Smooth muscle cell (in vitro differentiated cells): ENCODE data around the gene ELP4. TPM values are rescaled to one million over a fixed set of nuclear protein-coding genes. Genes with fewer than 3 reads are reported as not detected.

Experiments
- DNase-seq: peaks from one replicate; lab custom pipeline; 2025; ENCODE audit not compliant: unreplicated experiment; lab: John Stamatoyannopoulos, UW
- H2AFZ ChIP-seq: fragments of 200-600 bp; sonication (generic); 2 replicates; pipeline ENCODE4 v1.6.0; 2016; ENCODE audit warnings: antibody characterized with exemption, low read depth, mild to moderate bottlenecking
- H3F3A ChIP-seq: fragments of 200-600 bp; sonication (generic); 2 replicates; pipeline ENCODE4 v1.6.0; 2017; ENCODE audit warnings: antibody characterized with exemption, low read depth
- H3K27ac ChIP-seq: fragments of 200-600 bp; sonication (generic); 2 replicates; pipeline ENCODE4 v1.5.1; 2016; ENCODE audit warnings: low read depth, mild to moderate bottlenecking
- H3K27me3 ChIP-seq: fragments of 200-600 bp; sonication (generic); 2 replicates; pipeline ENCODE4 v1.6.1; 2016; ENCODE audit warnings: low read depth, mild to moderate bottlenecking
- H3K36me3 ChIP-seq: fragments of 200-600 bp; sonication (generic); 2 replicates; pipeline ENCODE4 v1.5.1; 2016; ENCODE audit warnings: low read depth
- H3K4me1 ChIP-seq: fragments of 200-600 bp; sonication (generic); 2 replicates; pipeline ENCODE4 v1.5.1; 2016; ENCODE audit warnings: low read depth
- H3K4me2 ChIP-seq: fragments of 200-600 bp; sonication (generic); 2 replicates; pipeline ENCODE4 v1.6.0; 2016; ENCODE audit warnings: mild to moderate bottlenecking
- H3K4me3 ChIP-seq: fragments of 200-600 bp; sonication (generic); 2 replicates; pipeline ENCODE4 v1.5.1; 2016; ENCODE audit warnings: mild to moderate bottlenecking
- H3K79me2 ChIP-seq: fragments of 200-600 bp; sonication (generic); 2 replicates; pipeline ENCODE4 v1.6.0; 2016; ENCODE audit warnings: low read depth, mild to moderate bottlenecking
- H3K9ac ChIP-seq: fragments of 200-600 bp; sonication (generic); 2 replicates; pipeline ENCODE4 v1.6.0; 2016; ENCODE audit warnings: low read depth
- H3K9me3 ChIP-seq: fragments of 200-600 bp; sonication (generic); replicated peaks from 2 replicates; pipeline ENCODE4 v1.5.1; 2016; ENCODE audit warnings: low read depth
- H4K20me1 ChIP-seq: fragments of 200-600 bp; sonication (generic); 2 replicates; pipeline ENCODE4 v1.6.0; 2016; ENCODE audit warnings: low read depth
- WGBS: methylation state at CpG from one replicate; pipeline ENCODE4 v1.1.7; 2016; ENCODE audit warnings: low lambda C conversion rate; 5-methylcytosine and 5-hydroxymethylcytosine counted together
- polyA plus RNA-seq: library from polyadenylated mRNA; unstranded; fragments of >200 nt; fragmentation: Nextera tagmentation; extraction: Ambion mirVana; gene quantifications from 2 replicates; pipeline ENCODE4 v1.2.1, GENCODE V29; 2016
- total RNA-seq: library from RNA; depleted of rRNA; stranded (reverse); fragments of >200 nt; gene quantifications from 2 replicates; pipeline ENCODE4 v1.2.3, GENCODE V29; 2014
- TF ChIP-seq, protein P1 (sequence below): fragments of 200-600 bp; sonication (generic); IDR thresholded peaks from 2 replicates; pipeline ENCODE4 v1.5.1; 2017; ENCODE audit warnings: borderline replicate concordance, mild to moderate bottlenecking, antibody characterized with exemption; ENCODE audit not compliant: insufficient read depth, poor library complexity, severe bottlenecking

The ELP4 gene
- total and polyA plus RNA-seq, 2 experiments from 2014 or later = 19.5 to 28.4 TPM

- Histone ChIP-seq H3K9ac (no peak overlapping the region), H3F3A (no peaks in the 10 kb centered on the region), H3K27ac (no peak overlapping the region), H3K9me3 (no peaks in the 10 kb centered on the region), H3K79me2 (no peaks in the 10 kb centered on the region), H3K36me3 (no peaks in the 10 kb centered on the region), H3K4me2 (no peak overlapping the region), H2AFZ (no peak overlapping the region), H3K27me3 (no peaks in the 10 kb centered on the region), H4K20me1 (no peaks in the 10 kb centered on the region), H3K4me1 (peaks cover 32% of the 10 kb centered on the region), H3K4me3 (no peak overlapping the region)
- DNase-seq = no peak
- 99% methylated on average over 3 of the region's 3 CpGs for WGBS
- TF ChIP-seq, protein P1, sequence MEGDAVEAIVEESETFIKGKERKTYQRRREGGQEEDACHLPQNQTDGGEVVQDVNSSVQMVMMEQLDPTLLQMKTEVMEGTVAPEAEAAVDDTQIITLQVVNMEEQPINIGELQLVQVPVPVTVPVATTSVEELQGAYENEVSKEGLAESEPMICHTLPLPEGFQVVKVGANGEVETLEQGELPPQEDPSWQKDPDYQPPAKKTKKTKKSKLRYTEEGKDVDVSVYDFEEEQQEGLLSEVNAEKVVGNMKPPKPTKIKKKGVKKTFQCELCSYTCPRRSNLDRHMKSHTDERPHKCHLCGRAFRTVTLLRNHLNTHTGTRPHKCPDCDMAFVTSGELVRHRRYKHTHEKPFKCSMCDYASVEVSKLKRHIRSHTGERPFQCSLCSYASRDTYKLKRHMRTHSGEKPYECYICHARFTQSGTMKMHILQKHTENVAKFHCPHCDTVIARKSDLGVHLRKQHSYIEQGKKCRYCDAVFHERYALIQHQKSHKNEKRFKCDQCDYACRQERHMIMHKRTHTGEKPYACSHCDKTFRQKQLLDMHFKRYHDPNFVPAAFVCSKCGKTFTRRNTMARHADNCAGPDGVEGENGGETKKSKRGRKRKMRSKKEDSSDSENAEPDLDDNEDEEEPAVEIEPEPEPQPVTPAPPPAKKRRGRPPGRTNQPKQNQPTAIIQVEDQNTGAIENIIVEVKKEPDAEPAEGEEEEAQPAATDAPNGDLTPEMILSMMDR = no peak
Measured at GRCh38 chr11:31607914-31608313, 98.3 kb downstream of the ELP4 start.

GRCh38 chr11:31608995-31609394 lies 99.4 kb downstream of the ELP4 start:
- H4K20me1 ChIP-seq = no peaks in the 10 kb centered on the region
- H3K4me2 ChIP-seq = no peak overlapping the region
- H3K27ac ChIP-seq = no peak overlapping the region
- H2AFZ ChIP-seq = no peak overlapping the region
- 96% methylated on average over 8 of the region's 8 CpGs for WGBS
- H3K36me3 ChIP-seq = no peaks in the 10 kb centered on the region
- H3K27me3 ChIP-seq = no peaks in the 10 kb centered on the region
- H3K9ac ChIP-seq = no peak overlapping the region
- no peaks in the 10 kb centered on the region for H3K79me2 ChIP-seq
- DNase-seq = no peak
- no peak overlapping the region for H3K4me3 ChIP-seq
- H3F3A ChIP-seq = no peaks in the 10 kb centered on the region
- TF ChIP-seq, protein P1 = no peak
- no peaks in the 10 kb centered on the region for H3K9me3 ChIP-seq
- H3K4me1 ChIP-seq = peaks cover 26% of the 10 kb centered on the region

- H3K27ac ChIP-seq = no peak overlapping the region
Measured at GRCh38 chr11:31610544-31610943, 101.0 kb downstream of the ELP4 start.

GRCh38 chr11:31617246-31617645 lies 107.7 kb downstream of the ELP4 start:
- Histone ChIP-seq H3K27ac (no peak overlapping the region), H3K9ac (no peak overlapping the region), H3K27me3 (no peaks in the 10 kb centered on the region), H3K79me2 (no peaks in the 10 kb centered on the region), H3K4me3 (no peak overlapping the region), H3K9me3 (no peaks in the 10 kb centered on the region), H3K4me2 (no peak overlapping the region), H2AFZ (no peak overlapping the region), H4K20me1 (no peaks in the 10 kb centered on the region), H3F3A (no peaks in the 10 kb centered on the region), H3K4me1 (peaks cover 8% of the 10 kb centered on the region), H3K36me3 (no peaks in the 10 kb centered on the region)
- no peak for DNase-seq
- TF ChIP-seq, protein P1 = no peak

More at GRCh38 chr11:31610544-31610943, 101.0 kb downstream of the ELP4 start:
- no peaks in the 10 kb centered on the region for H3K9me3 ChIP-seq
- H3K9ac ChIP-seq = no peak overlapping the region
- no peaks in the 10 kb centered on the region for H3K27me3 ChIP-seq
- peaks cover 26% of the 10 kb centered on the region for H3K4me1 ChIP-seq
- TF ChIP-seq, protein P1 = no peak
- H4K20me1 ChIP-seq = no peaks in the 10 kb centered on the region
- H2AFZ ChIP-seq = no peak overlapping the region
- no peak overlapping the region for H3K4me3 ChIP-seq
- no peaks in the 10 kb centered on the region for H3K79me2 ChIP-seq
- no peaks in the 10 kb centered on the region for H3K36me3 ChIP-seq
- no peak overlapping the region for H3K4me2 ChIP-seq
- H3F3A ChIP-seq = no peaks in the 10 kb centered on the region
- no peak for DNase-seq
